Islet precursor cell (in vitro differentiated cells): ENCODE measurements around the gene SERPINA1.
A peak's percentile ranks its signal among the peaks of the same experiment; 100 is the strongest.

ENCODE experiments used
- DNase-seq: peaks from one replicate; pipeline ENCODE4 v3.0.0-alpha.2; 2018

Gene SERPINA1

DNA sequence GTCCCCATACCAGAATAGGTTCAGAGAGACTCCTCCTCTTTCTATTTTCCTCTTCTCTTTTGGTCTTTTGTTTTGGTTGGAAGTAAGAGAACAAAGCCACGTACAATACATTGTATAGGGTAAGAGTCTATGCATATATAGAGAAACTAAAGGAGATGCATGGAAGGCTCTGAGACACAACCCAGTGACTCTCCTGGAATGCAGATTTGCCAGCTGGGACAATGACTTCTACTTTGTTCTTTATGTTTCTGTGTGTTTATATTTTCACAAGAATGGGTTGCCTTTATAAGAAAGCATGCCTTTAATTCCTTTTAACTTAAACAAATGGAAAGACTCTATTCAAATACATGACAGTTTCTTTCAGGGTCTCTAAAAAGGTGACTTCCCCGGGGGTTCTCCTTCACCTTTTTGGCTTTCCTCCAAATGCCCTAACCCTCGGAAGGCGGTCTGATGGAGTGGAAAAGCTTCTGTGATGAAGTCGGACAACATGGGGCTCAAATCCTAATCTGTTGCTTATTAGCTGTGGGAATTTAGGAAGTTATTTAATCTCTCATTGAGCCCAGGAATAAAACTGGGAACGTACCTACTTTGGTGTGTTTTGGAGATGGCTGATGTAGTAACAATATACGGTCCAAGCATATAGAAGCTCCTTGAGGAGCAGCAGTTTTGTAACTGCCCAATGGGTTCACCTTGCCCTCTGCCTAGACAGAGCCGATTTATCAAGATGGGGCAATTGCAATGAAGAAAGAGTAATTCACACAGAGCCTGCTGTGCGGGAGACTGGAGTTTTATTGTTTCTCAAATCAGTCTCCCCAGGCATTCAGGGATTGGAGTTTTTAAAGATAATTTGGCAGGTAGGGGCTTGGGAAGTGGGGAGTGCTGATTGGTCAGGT, 9.1 kb upstream of the SERPINA1 start:
- DNase-seq: no peak

DNA sequence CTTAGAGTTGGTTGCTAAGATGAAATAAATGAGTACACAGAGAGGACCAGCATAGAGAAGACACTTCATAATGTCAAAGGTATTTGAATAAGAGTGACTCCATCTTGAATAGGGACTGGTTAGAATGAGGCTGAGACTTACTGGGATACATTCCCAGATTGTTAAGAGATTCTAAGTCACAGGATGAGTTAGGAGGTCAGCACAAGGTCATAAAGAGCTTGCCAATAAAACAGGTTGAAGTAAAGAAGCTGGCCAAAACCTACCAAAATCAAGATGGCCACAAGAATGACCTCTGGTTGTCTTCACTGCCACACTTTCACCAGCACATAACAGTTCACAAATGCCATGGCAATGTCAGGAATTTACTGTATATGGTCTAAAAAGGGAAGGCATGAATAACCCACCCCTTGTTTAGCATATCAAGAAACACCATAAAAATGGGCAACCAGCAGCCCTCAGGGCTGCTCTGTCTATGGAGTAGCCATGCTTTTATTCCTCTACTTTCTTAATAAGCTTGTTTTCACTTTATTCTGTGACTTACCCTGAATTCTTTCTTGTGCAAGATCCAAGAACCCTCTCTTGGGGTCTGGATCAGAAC, 8.3 kb upstream of the SERPINA1 start:
- no peak for DNase-seq

DNA sequence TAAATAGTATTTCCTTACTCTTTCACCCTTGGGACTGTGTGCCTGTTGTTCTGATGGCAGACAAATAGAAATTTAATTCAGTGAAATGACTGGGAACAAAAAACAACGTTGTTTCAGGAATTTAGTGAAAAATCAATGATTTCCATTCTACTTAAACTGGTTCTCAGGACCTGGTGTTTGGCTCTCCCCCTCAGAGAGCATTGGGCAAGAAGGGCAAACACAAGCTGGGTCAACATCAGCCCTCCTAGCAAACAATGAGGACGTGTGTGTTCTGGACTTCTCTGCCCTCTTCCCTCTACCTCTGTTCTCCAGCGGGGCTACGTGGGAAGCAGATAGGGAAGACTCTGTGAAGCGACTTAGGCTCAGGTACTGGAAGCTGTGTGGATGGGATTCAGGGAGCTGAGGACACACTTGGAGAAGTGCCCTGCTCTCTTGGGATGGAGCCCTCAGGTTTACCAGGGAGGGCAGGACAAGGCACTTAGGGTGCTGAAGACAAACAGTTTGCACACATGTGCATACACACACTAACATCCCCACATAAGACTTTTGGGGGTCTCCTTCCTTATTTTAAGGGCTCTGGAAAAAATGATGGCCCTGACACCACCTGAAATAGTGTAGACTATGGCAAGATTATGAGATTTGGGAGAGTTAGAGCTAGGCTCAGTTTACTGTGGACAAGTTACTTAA, 7.6 kb upstream of the SERPINA1 start:
- DNase-seq: no peak

GRCh38 chr14:94395282-94395887, 7.0 kb upstream of the SERPINA1 start:
- DNase-seq: no peak

DNA sequence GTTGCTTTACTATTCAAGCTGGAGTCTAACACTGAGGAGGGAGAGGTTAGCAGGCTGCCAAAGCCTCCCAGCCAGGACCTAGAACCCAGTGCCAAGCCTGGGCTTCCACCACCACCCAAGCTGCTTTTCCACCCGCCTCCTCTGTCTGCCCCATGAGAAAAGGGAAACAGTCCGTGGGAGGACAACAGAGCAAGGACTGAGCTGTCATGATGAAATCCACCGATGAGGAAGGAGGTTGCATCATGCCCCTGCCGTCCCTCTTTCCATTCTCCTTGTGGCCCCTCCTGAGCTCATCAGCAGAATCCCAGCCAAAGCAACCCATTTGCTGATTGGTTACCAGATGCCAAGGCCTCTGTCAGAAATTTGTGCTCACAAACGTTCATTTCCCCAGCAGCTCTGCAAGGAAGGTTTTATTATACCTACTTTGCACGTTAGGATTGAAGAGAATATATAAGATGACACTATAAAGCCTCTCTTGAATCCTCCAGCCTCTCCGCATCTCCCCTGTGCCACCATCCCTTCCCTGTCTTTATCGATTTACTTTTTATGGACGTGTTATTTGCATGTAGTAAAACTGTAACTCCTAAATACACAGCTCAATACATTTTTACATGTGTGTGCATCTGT, 6.3 kb upstream of the SERPINA1 start:
- DNase-seq: peak; percentile 52

GRCh38 chr14:94394025-94394493, 5.7 kb upstream of the SERPINA1 start:
- no peak for DNase-seq

DNA sequence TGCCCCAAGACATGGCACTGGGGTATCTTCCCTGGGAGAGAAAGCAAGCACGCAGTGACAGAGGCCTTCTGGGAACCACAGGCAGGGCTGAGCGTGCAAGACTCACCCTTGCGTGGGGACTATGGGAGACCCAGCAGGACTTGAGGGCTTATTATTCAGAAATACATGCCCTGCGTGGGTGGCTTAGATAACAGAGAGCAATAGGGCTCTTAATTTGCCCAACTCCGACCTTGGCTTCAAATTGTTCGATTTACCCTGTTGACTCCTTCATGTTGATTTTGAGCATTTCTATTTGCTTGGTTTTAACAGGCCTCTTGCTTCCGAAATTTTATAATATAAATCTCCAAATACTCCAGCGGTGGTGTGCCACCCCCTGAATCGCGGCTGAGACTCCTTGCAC, 5.1 kb upstream of the SERPINA1 start:
- DNase-seq: no peak

GRCh38 chr14:94392510-94392935, 4.1 kb upstream of the SERPINA1 start:
- DNase-seq: peak; percentile 76

- no peak for DNase-seq
Observed at GRCh38 chr14:94391281-94391975, 3.0 kb upstream of the SERPINA1 start.

GRCh38 chr14:94390372-94391086, 2.1 kb upstream of the SERPINA1 start:
- DNase-seq: peak; percentile 66

- DNase-seq: no peak
Observed at GRCh38 chr14:94389731-94390371, 1.4 kb upstream of the SERPINA1 start.

GRCh38 chr14:94389104-94389469, 685 bp upstream of the SERPINA1 start:
- DNase-seq: no peak

- no peak for DNase-seq
Observed at GRCh38 chr14:94388027-94388383, 397 bp downstream of the SERPINA1 start.

DNA sequence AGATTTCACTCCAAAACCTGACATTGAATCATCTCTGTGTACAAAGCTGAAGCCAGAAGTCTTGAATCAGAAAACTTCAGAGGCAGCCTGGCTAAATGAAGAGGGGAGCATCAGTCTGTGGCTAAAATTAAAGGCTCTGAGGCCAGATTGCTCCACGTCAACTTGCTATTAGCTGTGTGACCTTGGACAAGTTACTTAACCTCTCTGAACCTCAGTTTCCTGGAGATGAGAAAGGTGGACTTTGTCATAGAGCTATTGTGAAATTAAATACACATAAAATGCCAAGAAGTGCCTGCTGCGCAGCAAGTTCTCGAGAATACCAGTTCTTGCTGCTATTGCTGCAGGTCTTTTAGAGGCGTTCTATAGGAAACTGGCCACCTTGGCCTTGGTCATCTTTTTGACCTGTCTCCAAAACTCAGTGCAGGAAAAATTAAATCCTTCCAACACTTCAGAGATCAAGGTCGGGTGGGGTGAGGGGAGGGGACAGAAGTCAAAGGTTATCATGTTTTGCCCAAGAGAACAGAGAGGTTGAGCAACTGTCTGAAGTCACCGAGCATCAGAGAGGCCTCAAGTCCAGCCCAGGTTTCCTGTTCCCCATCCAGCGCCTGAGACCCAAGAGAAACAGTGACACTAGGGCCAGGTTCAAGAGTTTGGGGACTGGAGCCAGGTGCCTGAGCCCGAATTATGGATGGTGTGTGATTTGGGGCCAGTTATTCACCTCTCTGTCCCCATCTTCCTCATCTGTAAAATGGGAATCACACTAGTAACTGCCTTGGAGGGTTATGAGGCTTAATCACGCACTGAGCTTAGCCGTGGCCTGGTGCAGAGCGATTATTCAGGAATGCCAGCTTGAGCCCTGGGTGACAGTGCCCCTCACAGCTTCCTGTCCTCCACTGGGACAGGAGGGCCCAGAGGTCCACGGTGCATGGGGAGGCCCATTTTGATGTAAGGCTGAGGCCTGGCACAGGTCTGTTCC, 1.1 kb downstream of the SERPINA1 start:
- DNase-seq: no peak

DNA sequence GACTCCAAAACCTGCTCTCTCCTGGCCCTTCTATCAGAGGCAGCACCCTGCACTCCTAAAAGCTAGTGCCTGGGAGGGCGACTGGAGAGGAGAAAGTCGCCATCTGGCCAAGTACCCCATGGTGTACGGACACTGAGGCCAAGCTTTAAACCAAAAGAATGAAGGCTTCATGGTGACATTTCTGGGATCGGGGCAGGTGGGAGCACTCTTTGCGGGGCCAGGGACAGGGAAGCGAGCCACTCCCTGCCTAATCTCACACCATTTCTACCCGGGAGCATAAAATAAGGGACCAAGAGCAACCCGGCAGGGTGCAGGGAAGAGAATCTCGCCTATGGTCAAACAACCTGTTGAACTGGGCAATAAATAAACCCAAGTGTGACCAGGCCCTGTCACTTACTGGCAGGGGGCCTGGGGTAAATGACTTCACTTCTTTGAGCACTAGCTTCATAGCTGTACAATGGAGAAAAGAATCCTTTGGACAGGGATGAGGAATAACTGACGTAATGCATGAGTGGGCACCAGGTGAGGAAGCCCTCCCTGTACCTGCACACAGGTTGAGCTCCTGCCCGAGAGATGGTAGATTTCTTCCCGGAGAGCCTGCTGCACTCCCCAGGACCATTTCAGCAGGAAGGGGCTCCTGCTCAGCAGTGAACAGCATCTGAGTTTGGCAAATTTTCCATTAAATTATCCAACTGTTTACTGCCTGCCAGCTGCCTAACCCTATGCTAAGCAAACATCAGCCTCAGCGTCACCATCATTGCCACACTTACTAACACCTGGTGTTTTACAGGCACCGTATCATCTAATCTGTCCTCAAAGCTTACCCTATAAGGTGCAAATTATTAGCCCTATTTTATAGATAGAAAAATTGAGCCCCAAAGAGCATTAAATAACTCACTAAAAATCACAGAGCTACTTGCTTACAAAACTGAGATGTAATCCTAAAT, 2.0 kb downstream of the SERPINA1 start:
- DNase-seq: no peak

GRCh38 chr14:94385553-94386057, 2.8 kb downstream of the SERPINA1 start:
- no peak for DNase-seq

- peak; percentile 7 for DNase-seq
Observed at GRCh38 chr14:94384342-94384741, 4.1 kb downstream of the SERPINA1 start.

DNA sequence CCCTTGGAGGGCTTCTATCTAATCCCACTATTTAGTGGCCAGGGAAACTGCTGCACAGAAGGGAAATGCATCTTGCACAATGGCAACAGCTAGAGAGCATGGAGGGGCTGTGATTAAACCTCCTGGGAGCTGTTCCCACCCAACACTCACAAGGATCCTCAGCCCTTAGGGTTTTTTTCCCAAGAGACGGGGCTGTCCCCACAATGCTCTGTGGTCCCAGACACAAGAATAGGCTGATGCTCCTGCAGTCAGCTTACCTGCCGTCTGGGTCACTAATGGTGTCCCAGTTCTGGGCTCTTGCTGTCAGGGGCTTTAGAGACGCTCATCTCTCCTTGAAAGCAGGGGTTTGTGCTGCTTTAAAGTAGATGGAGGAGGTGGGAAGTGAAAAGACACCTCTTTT, 4.6 kb downstream of the SERPINA1 start:
- DNase-seq: peak; percentile 31
